ENCODE results near the gene RARS2.
"Not testable (repeated sequence)": the region's sequence is repeated elsewhere in the genome, so short reads cannot be mapped to it uniquely, and the experiment has no call there.

The RARS2 gene

DNA sequence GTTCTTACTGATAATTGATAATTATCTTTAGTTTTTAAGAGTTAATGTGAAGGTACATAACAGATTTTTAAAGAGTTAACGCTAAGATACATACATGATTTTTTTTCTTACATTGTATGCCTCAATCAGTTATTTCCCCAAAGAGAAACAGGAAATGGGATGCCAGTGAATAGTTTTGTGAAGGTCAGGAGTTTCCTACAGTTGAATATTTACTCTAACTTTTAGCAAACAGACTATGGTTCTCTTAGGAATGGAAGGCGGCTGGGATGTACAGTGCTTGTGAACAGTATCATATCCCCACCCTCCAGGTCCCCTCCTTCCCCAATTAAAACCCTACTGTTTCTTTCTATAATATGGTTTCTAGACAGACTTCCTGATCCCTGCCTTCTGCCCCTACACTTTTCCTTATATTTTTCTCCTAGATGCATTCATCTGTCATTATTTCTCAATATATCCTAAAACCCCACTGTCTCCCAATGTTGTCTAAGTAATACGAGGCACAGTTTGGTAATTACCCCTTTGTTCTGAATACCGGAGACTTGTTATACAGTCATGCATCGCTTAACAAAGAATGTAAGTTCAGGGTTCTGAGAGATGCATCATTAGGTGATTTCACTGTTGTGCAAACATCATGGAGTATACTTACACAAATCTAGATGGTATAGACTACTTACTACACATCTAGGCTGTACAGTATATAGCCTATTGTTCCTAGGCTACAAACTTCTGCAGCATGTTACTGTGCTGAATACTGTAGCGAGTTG, 87.8 kb downstream of the RARS2 start:
- DNase-seq (ENCODE audit: low read depth) = peak; percentile 16

- DNase-seq (ENCODE audit: low read depth) = no peak
Measured at GRCh38 chr6:87498048-87498447, 91.7 kb downstream of the RARS2 start.

GRCh38 chr6:87494761-87495422, 94.9 kb downstream of the RARS2 start:
- no peak for DNase-seq (ENCODE audit: low read depth)

- DNase-seq (ENCODE audit: low read depth) = not testable (repeated sequence)
Measured at GRCh38 chr6:87489326-87489725, 100.5 kb downstream of the RARS2 start.

DNA sequence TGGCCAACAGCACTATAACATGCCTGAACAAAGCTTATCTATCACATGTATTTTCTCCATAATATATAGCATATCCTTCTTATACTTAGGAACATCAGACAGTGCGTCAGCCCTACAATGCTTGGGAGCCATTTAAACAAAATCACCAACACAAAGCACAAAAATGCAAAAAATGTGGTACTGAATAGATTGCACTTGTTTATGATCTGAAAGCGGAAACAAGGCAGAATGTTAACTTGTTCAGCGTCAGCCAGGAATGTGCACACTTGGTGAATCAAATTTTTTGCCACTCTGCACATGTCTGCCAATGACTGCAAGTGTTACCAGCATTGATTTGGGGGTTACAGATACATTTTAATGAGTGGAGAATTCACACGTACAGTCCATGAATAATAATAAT, 102.2 kb downstream of the RARS2 start:
- DNase-seq (ENCODE audit: low read depth) = peak; percentile 45

DNA sequence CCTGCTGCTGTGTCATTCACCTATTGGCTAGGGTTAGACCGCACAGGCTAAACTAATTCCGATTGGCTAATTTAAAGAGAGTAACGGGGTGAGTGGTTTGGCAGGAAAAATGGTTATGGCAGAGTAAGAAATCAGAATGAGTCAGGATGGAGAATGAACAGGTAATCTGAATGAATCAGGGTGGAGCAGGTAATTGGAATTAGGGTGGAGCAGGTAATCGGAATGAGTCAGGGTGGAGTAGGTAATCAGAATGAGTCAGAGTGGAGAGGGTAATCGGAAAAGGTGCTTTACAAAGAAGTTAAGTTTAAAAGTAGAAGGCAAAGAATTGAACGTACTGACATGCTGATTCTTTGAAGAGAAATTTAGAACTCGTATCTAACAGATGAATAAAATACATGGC, 105.3 kb downstream of the RARS2 start:
- DNase-seq (ENCODE audit: low read depth) = no peak

- peak; percentile 85 for DNase-seq (ENCODE audit: low read depth)
Measured at GRCh38 chr6:87483929-87484328, 105.9 kb downstream of the RARS2 start.

DNA sequence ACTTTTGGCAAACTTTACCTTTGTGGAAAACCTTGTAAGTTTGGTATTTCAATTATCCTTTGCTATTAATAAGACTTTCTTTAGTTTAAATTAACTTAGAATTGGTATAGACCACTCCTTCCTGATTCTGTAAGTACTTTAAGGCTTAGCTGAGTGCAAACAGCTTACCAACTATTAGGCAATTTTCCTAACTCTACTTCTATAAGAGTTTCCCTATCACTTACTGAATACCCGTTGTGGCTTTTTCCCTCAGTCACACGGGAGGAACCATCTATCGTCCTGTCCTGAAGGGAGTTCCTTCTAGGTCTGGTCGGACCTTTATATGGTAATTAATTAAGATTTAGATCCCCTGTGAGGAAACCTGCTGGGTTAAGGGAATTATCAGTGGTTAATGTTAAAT, 107.4 kb downstream of the RARS2 start:
- peak; percentile 27 for DNase-seq (ENCODE audit: low read depth)

GRCh38 chr6:87481931-87482330, 107.9 kb downstream of the RARS2 start:
- DNase-seq (ENCODE audit: low read depth) = peak; percentile 27

- DNase-seq (ENCODE audit: low read depth) = peak; percentile 70
Measured at GRCh38 chr6:87473419-87473903, 116.3 kb downstream of the RARS2 start.

GRCh38 chr6:87472525-87473418, 117.0 kb downstream of the RARS2 start, which contains the start of gene SLC35A1:
Gene SLC35A1 (plus strand): TSS chr6:87472974. CDS start chr6:87473004, 30 bp downstream.
- DNase-seq (ENCODE audit: low read depth) = peak; percentile 79

GRCh38 chr6:87465051-87465450, 124.7 kb downstream of the RARS2 start:
- no peak for DNase-seq (ENCODE audit: low read depth)

All from iris pigment epithelial cell (primary cell).